Adipose tissue (tissue), 3 donors: ENCODE data around the gene MAML3. TPM values are rescaled to one million over a fixed set of nuclear protein-coding genes. Genes with fewer than 3 reads are reported as not detected.

ENCODE experiments used
- H3K27ac ChIP-seq: one replicate; pipeline ENCODE4 v1.5.1; 2013; ENCODE audit warnings: low read depth, low read length
- WGBS, 3 donors: extraction: QIAGEN DNeasy Blood & Tissue Kit; methylation state at CpG; one replicate each; pipeline ENCODE4 v1.1.7; 2013; 5-methylcytosine and 5-hydroxymethylcytosine counted together
- polyA plus RNA-seq, 3 donors: library from polyadenylated mRNA; stranded (reverse); fragments of 200-250 nt; gene quantifications; one replicate each; pipeline ENCODE4 v1.2.3, GENCODE V29; 2013
- donor health status: healthy with polysubstance abuse.
- donor health status: Bipolar disorder and iron deficiency.
- donor health status: healthy.

Gene MAML3
- polyA plus RNA-seq, 3 donors: 2.8 to 3.2 (median 3.1) TPM

DNA sequence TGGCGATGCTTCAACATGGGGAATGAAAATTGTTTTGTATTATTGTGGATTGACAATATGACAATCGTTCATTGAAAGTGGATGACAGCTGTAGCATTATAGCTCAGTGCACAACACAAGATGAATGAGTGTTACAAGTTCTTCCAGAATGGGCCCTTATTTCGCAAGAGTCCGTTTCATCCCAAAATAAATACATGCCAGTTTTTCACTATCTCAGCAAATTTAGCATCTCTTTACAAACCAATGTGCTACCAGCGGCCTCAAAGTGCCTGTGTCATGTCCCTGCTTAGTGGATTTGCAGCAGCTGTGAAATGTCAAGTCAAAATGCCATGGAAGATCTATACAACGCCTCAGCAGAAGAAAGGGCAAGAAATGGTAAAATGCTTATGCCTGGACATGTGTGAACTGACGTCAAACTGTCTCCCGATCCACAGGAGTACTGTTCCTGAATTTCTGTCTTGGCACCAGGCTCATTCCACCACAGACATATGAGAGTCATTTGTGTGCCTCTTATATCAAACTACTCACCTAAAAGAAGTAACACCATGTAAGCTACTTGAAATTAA, 109.6 kb downstream of the MAML3 start:
- 62 to 80% (median 70%) methylated on average over 8 of the region's 8 CpGs for WGBS, 3 donors
- H3K27ac ChIP-seq: no peak overlapping the region

DNA sequence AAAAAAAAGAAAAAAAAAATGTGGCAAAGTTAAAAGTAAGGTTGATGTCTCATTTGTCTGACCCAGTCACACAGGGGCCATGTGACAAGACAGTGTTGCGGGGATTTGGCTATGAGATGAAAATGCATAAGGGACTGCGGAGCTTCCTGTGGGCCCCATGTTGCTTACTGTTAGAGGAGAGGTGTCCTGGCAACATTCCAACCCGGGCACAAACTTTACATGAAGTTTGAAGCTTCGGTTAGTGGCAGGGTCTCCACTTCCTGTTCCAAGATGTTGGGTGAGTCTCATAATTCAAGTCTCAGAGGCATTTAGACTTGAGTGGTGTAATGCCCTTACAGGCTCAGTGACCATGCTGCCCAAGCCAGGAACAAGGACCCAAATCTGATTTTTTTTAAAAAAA, 111.3 kb downstream of the MAML3 start:
- H3K27ac ChIP-seq: no peak overlapping the region
- WGBS, 3 donors: 52 to 78% (median 52%) methylated on average over 4 of the region's 4 CpGs

DNA sequence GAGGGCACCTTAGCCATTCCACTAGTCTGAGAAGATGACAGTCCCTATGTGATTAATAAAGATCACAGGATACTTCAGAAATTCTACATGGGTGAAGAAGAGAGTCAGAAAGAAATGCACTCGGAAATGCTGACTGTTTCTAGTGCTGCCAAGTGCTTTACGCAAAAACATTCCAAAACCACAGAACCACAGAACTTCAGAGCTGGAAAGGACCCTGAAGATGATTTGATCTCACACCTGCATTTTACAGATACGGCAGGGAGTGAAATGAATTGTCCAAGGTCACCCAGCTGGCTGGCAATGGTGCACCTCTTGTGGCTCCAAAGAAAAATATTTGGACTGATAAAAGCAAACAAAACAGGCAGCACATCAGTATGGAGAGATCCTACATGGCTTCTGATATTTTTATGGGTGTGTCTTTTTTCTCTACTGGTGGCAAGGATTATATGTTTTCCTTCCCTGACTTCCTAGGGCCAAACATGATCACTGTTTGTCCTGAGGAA, 115.9 kb downstream of the MAML3 start:
- 33 to 55% (median 53%) methylated on average over 3 of the region's 3 CpGs for WGBS, 3 donors
- no peak overlapping the region for H3K27ac ChIP-seq

DNA sequence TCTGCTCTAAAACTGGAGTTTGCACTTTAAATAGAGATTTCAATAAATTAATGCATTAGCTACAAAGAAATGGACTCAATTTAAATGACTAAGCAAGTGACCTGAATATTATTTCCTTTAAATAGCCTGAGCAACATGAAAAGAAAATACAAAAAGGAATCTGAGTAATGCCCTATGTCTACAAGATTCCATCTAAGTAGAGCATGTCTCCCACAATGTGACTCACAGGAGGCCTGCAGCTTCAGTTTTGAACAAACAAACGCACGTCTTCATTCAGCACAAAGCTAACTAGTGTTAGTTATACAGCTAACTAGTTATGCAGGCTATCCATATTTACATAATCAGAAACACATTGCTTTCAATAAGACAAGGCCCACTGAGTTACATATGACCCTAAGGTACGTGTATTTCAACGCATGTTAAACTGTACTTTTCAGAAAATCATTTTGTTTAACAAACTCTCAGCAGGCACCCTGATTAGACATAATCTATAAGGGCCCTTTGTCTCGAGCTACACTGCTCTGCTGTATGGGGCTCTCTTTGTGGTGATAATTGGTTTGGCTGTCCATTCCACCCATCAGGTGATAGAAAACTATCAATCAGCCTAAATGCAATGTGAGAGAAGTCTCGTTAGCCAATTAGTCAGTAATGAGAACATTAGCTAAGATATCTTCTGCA, 116.5 kb downstream of the MAML3 start:
- H3K27ac ChIP-seq: no peak overlapping the region
- 67 to 86% (median 83%) methylated on average over 6 of the region's 6 CpGs for WGBS, 3 donors

DNA sequence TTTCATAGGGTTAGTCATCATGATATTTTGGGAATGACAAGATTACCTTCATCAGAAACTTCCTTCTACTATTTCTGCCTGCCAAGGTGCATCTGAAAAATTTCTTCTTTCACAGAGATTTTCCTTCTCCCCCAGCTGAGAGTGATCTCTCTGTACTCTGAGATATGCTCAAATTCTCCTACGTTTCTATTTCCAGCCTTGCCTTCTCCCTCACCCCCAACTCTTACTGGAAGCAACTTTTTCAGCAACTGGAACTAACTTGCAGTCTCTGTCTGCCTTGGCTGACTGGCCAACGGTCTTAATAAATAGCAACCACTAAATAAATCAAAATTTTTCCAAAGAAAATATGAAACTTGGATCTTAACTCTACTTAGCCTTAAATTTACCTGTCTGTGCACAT, 122.3 kb downstream of the MAML3 start:
- 71 to 79% (median 73%) methylated on average over 2 of the region's 2 CpGs for WGBS, 3 donors

DNA sequence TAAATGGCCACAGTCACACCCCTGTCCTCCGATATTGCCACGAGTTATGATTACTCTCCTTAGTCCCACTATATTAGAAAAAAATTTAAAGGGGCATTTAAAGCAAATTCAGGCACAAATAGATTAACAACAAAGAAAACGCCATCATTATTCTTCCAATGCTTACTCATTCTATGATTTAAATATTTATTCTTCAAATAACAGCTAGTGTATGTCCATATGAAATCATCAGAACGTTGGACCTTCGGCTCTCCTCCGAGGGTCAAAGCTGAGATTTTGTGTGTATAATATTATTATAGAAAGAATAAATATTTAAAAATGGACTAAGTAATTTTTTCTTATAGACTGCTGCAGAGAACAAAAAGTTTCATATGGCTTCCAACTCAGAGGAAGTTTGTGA, 122.9 kb downstream of the MAML3 start:
- 88 to 94% (median 90%) methylated on average over 6 of the region's 6 CpGs for WGBS, 3 donors

More for the DNA sequence above, 122.3 kb downstream of the MAML3 start:
- no peak overlapping the region for H3K27ac ChIP-seq

DNA sequence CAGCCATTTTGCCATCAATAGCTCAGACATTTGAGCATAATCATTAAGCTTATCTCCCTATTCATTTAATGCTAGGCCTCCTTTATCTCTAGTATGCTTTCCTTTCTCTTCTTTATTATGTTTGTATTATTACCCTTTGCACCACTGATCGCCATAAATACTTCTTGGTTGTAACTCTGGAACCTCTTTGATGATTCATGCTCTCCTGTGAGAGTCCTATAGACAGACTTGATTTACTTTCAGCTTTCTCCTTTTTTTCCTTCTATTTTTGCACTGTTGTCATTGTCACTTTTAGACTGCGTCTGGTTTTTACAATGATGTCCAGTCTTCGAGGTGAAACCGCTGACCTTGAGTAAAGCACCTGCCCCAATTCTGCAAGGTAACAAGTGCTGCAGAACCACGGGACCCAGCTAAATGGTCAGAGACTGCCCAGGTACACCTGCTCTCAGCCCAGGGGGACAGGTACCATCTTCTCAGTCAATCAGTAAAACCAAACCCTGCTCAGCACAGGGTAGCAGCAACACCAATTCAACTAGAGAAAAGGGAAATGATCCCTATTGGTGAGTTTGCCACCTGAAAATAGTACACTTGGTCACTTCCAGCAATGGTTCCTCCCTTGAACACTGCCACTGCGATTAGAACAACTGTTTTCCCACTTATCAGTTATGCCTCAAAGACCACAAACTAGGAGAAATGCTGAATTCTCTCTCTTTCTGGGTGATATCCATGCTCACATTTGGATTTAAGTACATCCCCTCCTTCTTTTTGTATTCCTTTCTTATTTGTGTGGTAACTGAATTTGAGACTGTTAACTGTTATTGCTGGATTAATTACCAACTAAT, 125.1 kb downstream of the MAML3 start:
- 57 to 82% (median 75%) methylated on average over 6 of the region's 6 CpGs for WGBS, 3 donors
- no peak overlapping the region for H3K27ac ChIP-seq

More for the DNA sequence above, 122.9 kb downstream of the MAML3 start:
- no peak overlapping the region for H3K27ac ChIP-seq

DNA sequence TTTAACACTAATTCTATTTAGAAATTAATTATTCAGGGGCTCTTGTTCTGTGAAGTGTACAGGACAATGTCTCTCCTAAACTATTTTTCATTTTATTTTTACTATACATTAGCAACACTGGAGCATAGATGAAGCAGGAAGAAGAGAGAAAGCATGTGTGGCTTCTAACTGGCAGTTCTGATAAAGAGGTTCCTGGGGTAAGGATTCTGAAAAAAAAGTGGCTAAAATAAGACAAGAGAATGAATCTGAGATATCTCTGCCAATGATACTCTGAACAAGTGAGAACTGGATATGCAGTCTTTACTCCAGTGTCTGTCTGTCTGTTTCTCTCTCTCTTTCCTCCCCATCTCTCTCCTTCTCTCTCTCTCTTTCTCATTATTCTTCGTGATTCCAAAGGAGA, 125.9 kb downstream of the MAML3 start:
- H3K27ac ChIP-seq: no peak overlapping the region
- WGBS, 3 donors: 83 to 100% (median 93%) methylated on average over 1 of the region's 1 CpG

DNA sequence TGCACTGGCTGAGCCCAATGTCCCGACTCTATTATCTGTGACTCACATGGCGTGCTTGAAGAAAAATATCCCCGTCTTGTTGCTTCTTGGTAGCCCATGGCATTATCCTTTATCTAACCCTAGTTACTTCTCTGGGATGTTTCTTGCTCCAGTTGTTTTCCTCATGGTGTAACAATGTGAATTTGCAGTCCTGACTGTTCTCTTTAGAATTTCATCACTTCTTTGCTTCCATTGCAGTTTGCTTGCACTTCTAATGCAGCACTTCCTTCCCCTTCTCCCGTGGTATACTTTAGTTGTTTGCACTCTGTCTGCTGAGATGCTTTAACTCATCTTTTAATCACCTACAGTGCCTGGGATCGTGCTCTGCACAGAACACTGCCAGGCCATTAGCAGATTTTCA, 126.9 kb downstream of the MAML3 start:
- WGBS, 3 donors: 65 to 85% (median 72%) methylated on average over 5 of the region's 5 CpGs
- no peak overlapping the region for H3K27ac ChIP-seq

DNA sequence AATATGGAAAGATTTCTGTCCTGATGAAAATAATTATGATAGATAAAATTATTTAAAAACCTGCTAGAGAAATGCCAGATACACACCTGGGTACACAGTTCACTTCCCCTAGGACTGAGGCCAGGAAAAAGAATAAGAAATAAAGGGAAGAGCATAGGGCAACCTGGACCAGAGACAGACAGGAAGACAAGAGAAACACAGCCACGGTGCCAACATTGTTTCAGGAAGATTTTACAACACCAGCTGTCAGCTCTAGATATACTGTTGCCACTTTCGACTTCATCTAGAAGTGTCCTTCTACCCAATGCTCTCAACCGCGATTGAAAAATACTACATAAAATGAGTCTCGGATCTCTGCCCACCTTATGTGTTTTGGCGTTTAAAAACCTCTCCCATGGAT, 128.5 kb downstream of the MAML3 start:
- 59 to 73% (median 69%) methylated on average over 6 of the region's 6 CpGs for WGBS, 3 donors
- no peak overlapping the region for H3K27ac ChIP-seq

DNA sequence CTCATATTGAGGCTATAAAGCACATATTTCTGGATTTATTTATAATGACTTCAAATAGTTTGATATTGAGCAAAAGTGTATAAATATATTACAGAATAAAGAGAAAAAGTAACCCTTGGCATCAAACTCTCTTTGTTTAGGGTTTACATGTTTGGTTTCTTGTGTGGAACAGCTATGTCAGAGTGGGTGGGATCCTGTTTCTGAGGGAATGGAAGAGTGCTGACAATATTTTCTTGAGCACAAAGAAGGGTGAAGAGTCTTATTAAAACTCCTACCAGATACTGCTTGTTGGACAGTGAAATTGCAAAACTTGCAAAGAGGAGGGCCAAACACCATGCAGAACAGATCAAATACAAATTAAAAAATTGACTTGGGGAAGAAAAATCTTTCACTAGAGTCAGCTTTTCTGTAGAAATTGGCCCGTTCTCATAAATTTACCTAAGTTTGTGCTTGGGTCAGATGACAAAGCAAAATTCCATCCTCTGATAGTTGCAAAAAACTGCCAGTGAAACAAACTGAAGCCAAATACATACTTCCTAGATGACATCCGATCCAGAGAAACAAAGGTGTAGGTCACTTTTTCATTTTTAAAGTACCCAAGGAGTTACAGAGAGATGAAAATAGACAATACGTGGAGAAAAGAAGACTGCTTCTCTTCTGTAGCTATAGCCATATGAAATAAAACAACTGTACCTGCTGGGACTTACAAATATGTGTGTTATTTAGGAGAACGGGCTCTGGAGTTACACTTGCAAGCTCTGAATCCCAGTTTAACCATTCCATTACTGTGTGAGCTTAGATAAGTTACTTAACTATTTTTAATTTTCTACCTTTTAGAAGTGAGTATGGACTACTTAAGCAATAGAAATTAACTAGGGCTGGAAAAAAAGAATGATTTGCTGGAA, 133.3 kb downstream of the MAML3 start:
- WGBS, 3 donors: 14 to 28% (median 25%) methylated on average over 4 of the region's 4 CpGs
- no peak overlapping the region for H3K27ac ChIP-seq

DNA sequence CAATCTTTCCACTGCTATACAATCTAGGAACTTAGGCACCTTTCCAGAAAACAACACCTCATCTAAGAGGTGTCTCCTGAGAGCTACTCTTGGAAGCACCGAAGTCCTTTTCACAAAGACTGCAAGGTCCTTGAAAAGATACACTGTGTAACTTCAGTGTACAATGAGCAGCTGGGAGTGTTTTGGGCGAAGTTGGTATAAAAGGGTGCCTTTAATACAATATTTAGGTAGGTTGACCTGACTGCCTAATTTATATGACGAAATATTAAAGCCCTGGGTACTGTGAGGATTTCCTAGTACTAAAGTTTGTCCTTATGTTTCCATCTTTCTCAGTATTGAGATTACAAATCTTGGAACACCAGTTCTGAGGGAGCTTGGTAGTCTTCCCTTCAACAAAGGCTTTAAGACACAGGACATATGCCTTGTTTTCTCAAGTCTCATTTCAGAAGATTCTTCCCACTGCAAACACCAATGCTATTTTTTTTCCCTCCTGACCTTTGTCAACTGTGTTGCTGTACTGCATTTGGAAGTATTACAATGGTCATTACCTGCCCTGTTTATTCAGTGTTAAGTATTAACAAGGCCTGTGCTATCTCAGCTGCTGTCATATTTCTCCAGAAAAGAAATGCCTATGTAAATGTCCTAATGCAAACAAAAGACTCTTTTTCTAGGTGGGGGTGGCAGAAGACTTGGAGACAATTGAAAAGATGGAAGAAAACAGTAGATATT, 134.2 kb downstream of the MAML3 start:
- 24 to 93% (median 93%) methylated on average over 3 of the region's 3 CpGs for WGBS, 3 donors
- no peak overlapping the region for H3K27ac ChIP-seq

DNA sequence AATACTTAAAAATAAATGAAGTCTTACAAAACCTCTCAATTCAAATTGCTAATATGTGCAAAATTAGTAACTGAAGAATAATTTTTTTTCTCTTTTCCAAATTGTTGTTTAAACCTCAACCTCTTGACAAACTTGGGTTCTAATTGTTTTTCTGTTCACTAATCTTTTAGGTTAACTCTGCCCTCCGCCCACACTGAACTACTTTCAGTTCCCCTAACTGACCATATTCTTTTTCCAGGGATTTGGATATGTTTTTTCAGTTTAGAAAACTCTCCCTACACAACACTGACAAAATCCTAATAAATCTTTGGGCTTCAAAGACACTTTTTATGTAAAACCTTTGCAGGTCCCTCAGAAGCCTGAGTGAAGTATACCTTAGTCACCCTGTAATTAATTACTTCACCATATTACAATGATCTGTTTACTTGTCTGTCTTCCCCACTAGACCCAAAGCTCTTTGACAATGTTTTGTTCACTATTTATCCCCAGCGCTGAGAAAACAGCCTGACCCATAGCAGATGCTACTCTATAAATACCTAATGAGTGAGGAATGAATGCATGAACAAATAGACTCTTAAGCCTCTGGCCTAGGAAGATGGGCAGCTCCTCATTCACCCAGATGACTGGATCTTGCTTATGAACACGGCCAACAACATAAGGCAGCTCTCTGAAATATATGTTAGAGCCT, 134.9 kb downstream of the MAML3 start:
- no peak overlapping the region for H3K27ac ChIP-seq
- 52 to 84% (median 82%) methylated on average over 3 of the region's 3 CpGs for WGBS, 3 donors

DNA sequence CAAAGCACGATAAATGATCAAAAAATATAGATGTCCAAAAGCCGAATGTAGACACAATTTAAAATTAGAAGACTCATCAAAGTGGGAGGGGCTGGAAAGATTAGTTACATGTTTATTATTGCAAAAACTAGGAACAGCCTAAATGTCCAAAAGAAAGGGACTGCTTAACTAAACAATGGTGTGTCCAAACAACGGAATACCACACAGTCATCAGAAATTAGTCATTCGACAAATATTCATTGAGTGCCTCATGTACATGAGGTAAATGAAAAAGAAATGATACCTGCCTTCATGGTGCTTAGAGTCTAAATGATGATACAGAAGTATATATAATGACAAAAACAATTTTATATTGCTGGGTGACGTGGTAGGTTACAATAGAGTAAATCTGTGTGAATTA, 139.7 kb downstream of the MAML3 start:
- no peak overlapping the region for H3K27ac ChIP-seq
- 94 to 96% (median 95%) methylated on average over 5 of the region's 5 CpGs for WGBS, 3 donors

DNA sequence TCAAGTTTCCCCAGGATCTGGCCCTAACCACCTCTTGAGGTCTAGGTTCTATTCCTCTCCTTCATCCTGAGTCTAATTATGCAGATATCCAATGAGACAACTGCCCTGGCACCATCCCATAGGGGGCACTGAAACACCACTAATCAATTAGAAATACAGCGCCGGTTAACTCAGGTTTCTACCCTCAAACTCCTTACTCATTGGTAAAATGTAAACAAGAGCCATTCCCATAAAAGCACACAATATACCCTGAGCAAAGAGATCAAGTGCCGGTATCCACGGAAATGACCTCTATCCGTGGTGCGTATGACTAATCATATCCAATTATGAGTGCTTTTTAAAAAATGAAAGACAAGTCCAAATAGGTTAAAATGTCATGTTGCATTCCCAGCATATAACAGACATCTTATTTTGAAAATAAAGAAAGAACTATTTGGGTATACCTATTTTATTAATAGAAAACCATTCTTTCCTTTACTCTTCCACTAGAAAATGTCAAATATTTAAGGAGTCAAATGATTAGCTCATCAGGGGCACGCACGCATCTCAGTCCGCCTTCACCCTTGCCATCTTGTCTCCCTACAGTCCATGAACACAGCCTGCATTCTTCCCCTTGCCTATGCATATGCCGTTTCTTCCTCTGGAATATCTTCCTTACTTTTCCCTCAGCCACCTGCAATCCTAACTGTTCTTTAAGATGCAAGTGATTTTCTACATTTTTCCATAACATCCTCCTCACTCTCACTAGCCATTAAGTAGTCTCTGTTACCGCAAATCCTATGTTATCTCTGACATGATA, 141.1 kb downstream of the MAML3 start:
- 45 to 51% (median 50%) methylated on average over 11 of the region's 11 CpGs for WGBS, 3 donors
- H3K27ac ChIP-seq: no peak overlapping the region

DNA sequence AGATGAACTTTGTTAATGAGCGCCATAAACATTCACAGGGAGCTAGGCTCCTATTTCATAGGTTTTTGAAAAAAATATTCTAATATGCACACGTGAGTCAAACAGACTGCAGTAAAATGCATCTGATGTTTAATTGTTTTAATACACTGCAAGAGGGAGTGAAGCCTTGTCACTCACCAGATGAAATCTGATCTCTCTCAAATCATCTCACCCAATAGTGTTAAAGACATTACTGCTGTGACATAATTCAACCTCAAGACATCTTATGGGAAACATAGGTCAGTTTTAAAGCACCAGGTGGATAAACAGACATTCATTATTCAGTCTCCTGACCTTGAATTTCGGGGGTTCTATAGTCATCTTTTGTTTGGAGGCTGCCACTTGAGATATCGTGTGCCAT, 148.3 kb downstream of the MAML3 start:
- no peak overlapping the region for H3K27ac ChIP-seq
- 75 to 92% (median 90%) methylated on average over 4 of the region's 4 CpGs for WGBS, 3 donors
